ENCODE data around the gene ALKBH5.

DNA sequence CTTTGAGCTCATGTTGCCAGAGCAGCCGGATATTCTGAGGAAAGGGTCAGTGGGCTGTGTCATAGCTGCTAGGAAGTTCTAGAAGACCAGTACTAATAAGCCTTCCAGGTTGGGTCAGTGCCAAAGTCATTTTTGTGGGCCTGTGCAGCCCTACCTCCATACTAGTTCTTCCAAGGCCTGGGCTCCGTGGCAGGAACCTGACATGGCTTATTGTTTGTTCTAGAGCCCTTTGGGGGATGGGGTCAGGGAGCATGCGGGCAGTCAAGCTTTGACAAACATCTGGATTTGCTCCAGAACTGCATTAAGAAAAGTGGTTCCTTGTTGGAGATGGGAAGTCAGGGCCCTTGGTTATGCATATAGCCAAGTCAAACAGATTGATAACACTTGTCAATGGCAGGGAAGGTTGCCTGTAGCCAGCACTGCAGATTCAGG, 7.6 kb downstream of the ALKBH5 start:
- TF ChIP-seq FOXK1 (CRISPR knock-in tag; IDR thresholded peaks at IDR 0.05): no peak
- TF ChIP-seq TP53 (CRISPR knock-in tag; IDR thresholded peaks at IDR 0.05): no peak
- TF ChIP-seq, protein P1, sequence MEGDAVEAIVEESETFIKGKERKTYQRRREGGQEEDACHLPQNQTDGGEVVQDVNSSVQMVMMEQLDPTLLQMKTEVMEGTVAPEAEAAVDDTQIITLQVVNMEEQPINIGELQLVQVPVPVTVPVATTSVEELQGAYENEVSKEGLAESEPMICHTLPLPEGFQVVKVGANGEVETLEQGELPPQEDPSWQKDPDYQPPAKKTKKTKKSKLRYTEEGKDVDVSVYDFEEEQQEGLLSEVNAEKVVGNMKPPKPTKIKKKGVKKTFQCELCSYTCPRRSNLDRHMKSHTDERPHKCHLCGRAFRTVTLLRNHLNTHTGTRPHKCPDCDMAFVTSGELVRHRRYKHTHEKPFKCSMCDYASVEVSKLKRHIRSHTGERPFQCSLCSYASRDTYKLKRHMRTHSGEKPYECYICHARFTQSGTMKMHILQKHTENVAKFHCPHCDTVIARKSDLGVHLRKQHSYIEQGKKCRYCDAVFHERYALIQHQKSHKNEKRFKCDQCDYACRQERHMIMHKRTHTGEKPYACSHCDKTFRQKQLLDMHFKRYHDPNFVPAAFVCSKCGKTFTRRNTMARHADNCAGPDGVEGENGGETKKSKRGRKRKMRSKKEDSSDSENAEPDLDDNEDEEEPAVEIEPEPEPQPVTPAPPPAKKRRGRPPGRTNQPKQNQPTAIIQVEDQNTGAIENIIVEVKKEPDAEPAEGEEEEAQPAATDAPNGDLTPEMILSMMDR (IDR thresholded peaks at IDR 0.05): no peak

Data from WTC11 (cell line).